Heart right ventricle (tissue), 16 donors: Measurements from ENCODE around the gene PPOX. TPM values are rescaled to one million over a fixed set of nuclear protein-coding genes. Genes with fewer than 3 reads are reported as not detected.

ENCODE experiments used
- ATAC-seq, 8 donors: fragments of 200-7000 bp; cut with Tn5 transposase; one replicate each; pipeline ENCODE4 v1.9.1; 2020; ENCODE audit warnings: mild to moderate bottlenecking in 8 of 8, moderate library complexity in 8 of 8, moderate number of reproducible peaks in 1 of 8
- DNase-seq, 2 donors: peaks; one replicate each; pipeline ENCODE4 v3.0.0-alpha.2; 2020
- H3K27ac ChIP-seq, 10 donors: fragments of 200-600 bp; sonication (generic) in 2 of 10; one replicate each; pipeline versions ENCODE4 v1.5.0 to v1.8.0; 2020 to 2022; ENCODE audit warnings: mild to moderate bottlenecking in 3 of 10
- H3K27me3 ChIP-seq, 7 donors: fragments of 200-600 bp; one replicate each; pipeline ENCODE4 v1.8.0; 2021 to 2022; ENCODE audit warnings: mild to moderate bottlenecking in 2 of 7
- H3K36me3 ChIP-seq, 9 donors: fragments of 200-600 bp; sonication (generic) in 1 of 9; one replicate each; pipeline versions ENCODE4 v1.5.0 to v1.8.0; 2020 to 2022; ENCODE audit warnings: mild to moderate bottlenecking in 2 of 9
- H3K4me1 ChIP-seq, 9 donors: fragments of 200-600 bp; sonication (generic) in 1 of 9; one replicate each; pipeline versions ENCODE4 v1.5.0 to v1.8.0; 2020 to 2022; ENCODE audit warnings: mild to moderate bottlenecking in 4 of 9
- H3K4me3 ChIP-seq, 10 donors: fragments of 200-600 bp; sonication (generic) in 2 of 10; one replicate each; pipeline versions ENCODE4 v1.5.0 to v1.8.0; 2020 to 2022; ENCODE audit warnings: mild to moderate bottlenecking in 7 of 10, moderate library complexity in 2 of 10
- H3K9me3 ChIP-seq, 11 donors: fragments of 200-600 bp in 10 of 11; sonication (generic) in 2 of 11; one replicate each; pipeline versions ENCODE4 v1.5.0 to v1.8.0; 2013 to 2022; ENCODE audit warnings: mild to moderate bottlenecking in 2 of 11, control low read depth in 1 of 11, moderate library complexity in 1 of 11
- WGBS, 2 donors: extraction: QIAGEN DNeasy Blood & Tissue Kit; methylation state at CpG; one replicate each; pipeline ENCODE4 v1.1.7; 2013; ENCODE audit warnings: inconsistent platforms in 1 of 2; 5-methylcytosine and 5-hydroxymethylcytosine counted together
- intact Hi-C, 10 donors: fragments of 100-400 bp; cut with DNase I; formaldehyde crosslinking; loops; one replicate each; pipeline versions ENCODE4 v1.11.1 to v1.14.2; 2022
- polyA plus RNA-seq, 2 donors: library from polyadenylated mRNA; stranded (reverse); fragments of 200-250 nt; gene quantifications; one replicate each; pipeline ENCODE4 v1.2.3, GENCODE V29; 2013
- total RNA-seq, 10 donors: library from RNA; stranded (reverse); fragmentation: NEBNext Ultra II Directional in 3 of 10; extraction: Animal tissue kit (Norgen Biotek cat#: 25700) in 3 of 10; gene quantifications; one replicate each; pipeline versions ENCODE4 v1.2.1 to v1.2.4, GENCODE V29; 2021 to 2023
- TF ChIP-seq, protein P1 (sequence below), 9 donors: fragments of 200-600 bp; sonication (generic) in 2 of 9; IDR thresholded peaks; one replicate each; pipeline versions ENCODE4 v1.5.0 to v1.8.0; 2021 to 2022; ENCODE audit warnings: antibody characterized with exemption in 9 of 9, mild to moderate bottlenecking in 5 of 9, moderate library complexity in 1 of 9
- donor health status: Arrhythmogenic right ventricular cardiomyopathy.
- donor health status: ischemic (EF 13 %, LVEDD 7.1; RV severe dilation, severe dysfunction).
- donor health status: healthy with polysubstance abuse.
- donor health status: DM: no; HTN: yes; CAD: no.
- donor health status: DM: no; HTN: no; CAD: no.
- donor health status: ischemic (EF 25% LVEDD 6.9; RV normal size, moderate dysfunction).
- donor health status: ischemic (EF 25% LVEDD 5.7; RV mildly dilated, moderate dysfunction).
- donor health status: healthy.
- donor health status: DM: yes; HTN: yes; CAD: no.
- donor health status: Ischemic cardiomyopathy.
- donor health status: ischemic (EF 35%, LVEDD 5.7; RV mildly dilated, moderate dysfunction).
- donor health status: nonischemic (EF 11% LVEDD 7.7; RV severe dilation, severe dysfunction).
- donor health status: DM: yes; HTN: yes; CAD: no.
- donor health status: PGD.
- donor health status: ischemic (EF 29% LVEDD 5.4; RV normal size, mild dysfunction).
- donor health status: nonischemic (EF 23%, LVEDD 6.1; RV moderate dilation, normal function).

Gene PPOX
- total and polyA plus RNA-seq, 12 donors = 8.5 to 58.5 (median 15.0) TPM

DNA sequence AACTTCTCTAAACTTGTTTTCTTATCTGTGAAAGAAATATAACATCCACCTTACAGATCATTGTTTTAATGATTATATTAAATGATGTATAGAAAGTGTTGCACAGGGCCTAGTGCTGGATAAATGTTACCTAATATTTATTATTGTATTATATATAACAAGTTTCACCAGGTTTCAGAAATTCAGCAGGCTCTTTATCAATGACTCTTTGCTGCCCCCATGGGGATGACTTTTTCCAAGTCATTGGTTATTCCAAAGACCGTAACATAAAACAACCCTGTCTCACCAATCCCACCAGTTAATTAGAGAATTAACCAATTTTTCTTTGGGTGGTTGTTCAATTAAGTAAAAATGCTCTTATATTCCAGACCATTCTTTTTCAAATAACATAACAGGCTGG, 26.5 kb upstream of the PPOX start:
- DNase-seq (peak in 1 of 2 donors; percentile 51), ATAC-seq (peak in 2 of 8 donors; percentile 44 to 51)
- intact Hi-C loops = loop anchor here in 6 of 10 donors (5.0 to 10.0 kb wide), 3 partner anchors 142 to 147 kb away; no protein-coding TSS in a partner anchor
- Histone ChIP-seq H3K4me1 (peaks cover 0 to 36% (median 8%) of the 10 kb centered on the region in 9 donors), H3K27ac (no peak overlapping the region), H3K4me3 (no peak overlapping the region), H3K27me3 (no peaks in the 10 kb centered on the region), H3K36me3 (peaks cover 0 to 6% (median 0%) of the 10 kb centered on the region in 9 donors), H3K9me3 (no peaks in the 10 kb centered on the region)
- whole genome bisulfite sequencing, 2 donors = 38 to 46% methylated on average over 1 of the region's 1 CpG
- TF ChIP-seq, protein P1, sequence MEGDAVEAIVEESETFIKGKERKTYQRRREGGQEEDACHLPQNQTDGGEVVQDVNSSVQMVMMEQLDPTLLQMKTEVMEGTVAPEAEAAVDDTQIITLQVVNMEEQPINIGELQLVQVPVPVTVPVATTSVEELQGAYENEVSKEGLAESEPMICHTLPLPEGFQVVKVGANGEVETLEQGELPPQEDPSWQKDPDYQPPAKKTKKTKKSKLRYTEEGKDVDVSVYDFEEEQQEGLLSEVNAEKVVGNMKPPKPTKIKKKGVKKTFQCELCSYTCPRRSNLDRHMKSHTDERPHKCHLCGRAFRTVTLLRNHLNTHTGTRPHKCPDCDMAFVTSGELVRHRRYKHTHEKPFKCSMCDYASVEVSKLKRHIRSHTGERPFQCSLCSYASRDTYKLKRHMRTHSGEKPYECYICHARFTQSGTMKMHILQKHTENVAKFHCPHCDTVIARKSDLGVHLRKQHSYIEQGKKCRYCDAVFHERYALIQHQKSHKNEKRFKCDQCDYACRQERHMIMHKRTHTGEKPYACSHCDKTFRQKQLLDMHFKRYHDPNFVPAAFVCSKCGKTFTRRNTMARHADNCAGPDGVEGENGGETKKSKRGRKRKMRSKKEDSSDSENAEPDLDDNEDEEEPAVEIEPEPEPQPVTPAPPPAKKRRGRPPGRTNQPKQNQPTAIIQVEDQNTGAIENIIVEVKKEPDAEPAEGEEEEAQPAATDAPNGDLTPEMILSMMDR (IDR thresholded peaks at IDR 0.05) = peak in 8 of 9 donors; percentile 22 to 65 (median 61)

DNA sequence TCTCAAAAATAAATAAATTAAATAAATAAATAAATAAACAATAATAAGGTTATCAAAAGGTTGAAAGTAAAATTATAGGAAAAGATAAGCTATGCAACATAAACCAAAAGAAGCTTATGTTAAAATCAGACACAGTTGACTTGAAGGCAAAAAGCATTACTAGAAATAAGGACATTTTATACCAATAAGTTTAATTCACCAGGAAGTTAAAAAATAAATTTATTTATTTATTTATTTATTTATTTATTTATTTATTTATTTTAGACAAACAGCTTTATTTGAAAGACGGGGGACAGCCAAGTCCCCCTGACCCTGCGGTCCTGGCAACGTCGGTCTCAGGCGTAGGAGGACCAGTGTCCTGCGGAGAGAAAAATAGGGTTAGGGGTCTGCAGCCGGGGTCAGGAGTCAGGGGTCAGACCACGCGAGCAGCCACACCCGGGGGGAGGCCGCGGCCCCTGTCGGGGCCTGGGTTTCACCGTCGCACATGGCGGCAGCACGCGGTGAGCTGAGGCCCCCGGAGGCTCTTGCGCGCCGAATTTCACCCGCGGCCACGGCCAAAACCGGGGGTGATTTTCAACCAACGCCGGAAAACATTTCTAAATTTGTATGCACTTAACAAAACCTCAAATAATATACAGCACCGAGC, 25.3 kb upstream of the PPOX start:
- 93 to 95% methylated on average over 29 of the region's 29 CpGs for WGBS, 2 donors

DNA sequence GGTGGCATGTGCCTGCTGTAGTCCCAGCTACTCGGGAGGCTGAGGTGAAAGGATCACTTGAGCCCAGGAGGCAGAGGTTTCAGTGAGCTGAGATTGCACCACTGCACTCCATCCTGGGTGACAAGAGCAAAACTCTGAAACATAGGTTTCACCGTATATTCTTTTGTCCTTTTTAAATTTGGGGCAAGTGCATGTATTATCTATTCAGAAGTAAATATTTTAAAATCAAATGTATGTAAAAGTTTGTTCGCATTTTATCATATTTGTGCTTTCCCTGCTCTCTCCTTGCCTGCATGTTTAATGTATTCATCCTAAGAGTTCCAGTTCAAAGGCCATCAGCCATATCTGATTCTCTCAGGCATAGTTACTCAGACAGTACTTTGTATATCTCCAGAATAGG, 20.4 kb upstream of the PPOX start:
- 85% methylated on average over 3 of the region's 3 CpGs for WGBS, 2 donors
- Histone ChIP-seq H3K27me3 (no peaks in the 10 kb centered on the region), H3K9me3 (no peaks in the 10 kb centered on the region), H3K4me3 (no peak overlapping the region), H3K27ac (no peak overlapping the region), H3K4me1 (no peaks in the 10 kb centered on the region), H3K36me3 (no peaks in the 10 kb centered on the region)
- TF ChIP-seq, protein P1 (IDR thresholded peaks at IDR 0.05) = no peak
- intact Hi-C loops = no loop called here
- DNase-seq = no peak
- no peak for ATAC-seq

More for the DNA sequence above, 25.3 kb upstream of the PPOX start:
- H3K4me3 ChIP-seq = no peak overlapping the region
- peaks cover 0 to 6% (median 0%) of the 10 kb centered on the region in 9 donors for H3K36me3 ChIP-seq
- DNase-seq (no peak), ATAC-seq (no peak)
- TF ChIP-seq, protein P1 (IDR thresholded peaks at IDR 0.05) = no peak
- no peaks in the 10 kb centered on the region for H3K9me3 ChIP-seq
- H3K4me1 ChIP-seq = peaks cover 0 to 32% (median 8%) of the 10 kb centered on the region in 9 donors
- intact Hi-C loops = no loop called here
- no peak overlapping the region for H3K27ac ChIP-seq
- no peaks in the 10 kb centered on the region for H3K27me3 ChIP-seq

DNA sequence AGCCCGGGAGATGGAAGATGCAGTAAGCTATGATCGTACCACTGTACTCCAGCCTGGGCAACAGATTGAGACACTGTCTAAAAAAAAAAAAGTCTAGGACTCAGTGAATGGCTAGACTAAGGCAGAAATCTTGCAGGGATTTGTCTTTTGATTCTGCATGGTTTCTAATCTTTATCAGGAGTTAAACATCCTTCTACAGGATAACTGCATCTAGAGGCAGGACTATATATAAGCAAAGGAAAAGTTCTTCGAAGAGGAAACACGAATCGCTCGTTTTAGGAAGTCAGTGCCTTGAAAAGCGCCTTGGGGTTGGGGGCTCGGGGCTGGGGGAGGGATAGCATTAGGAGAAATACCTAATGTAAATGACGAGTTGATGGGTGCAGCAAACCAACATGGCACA, 13.1 kb upstream of the PPOX start:
- peak in 1 of 8 donors; percentile 4 for ATAC-seq

More for the DNA sequence above, 13.1 kb upstream of the PPOX start:
- WGBS, 2 donors = 24% methylated on average over 9 of the region's 9 CpGs
- Histone ChIP-seq H3K27me3 (no peaks in the 10 kb centered on the region), H3K36me3 (peaks cover 0 to 18% (median 0%) of the 10 kb centered on the region in 9 donors), H3K4me3 (peak overlapping the region; percentile 60 to 91 (median 82)), H3K4me1 (peaks cover 0 to 20% (median 12%) of the 10 kb centered on the region in 9 donors), H3K27ac (peak overlapping the region; percentile 83 to 96 (median 93)), H3K9me3 (no peaks in the 10 kb centered on the region)
- TF ChIP-seq, protein P1 (IDR thresholded peaks at IDR 0.05) = no peak
- intact Hi-C loops = loop anchor here in 1 of 10 donors (5.0 kb wide), 1 partner anchor 36 kb away; the partner anchor contains the start of genes NIT1 and PFDN2
- DNase-seq = no peak
